PC-3 (cell line): Measurements from ENCODE around the gene SLC5A6. TPM values are rescaled to one million over a fixed set of nuclear protein-coding genes. Genes with fewer than 3 reads are reported as not detected.

ENCODE experiments used
- ATAC-seq: fragments of 200-7000 bp; cut with Tn5 transposase; 2 replicates; pipeline ENCODE4 v1.9.1; 2020; ENCODE audit warnings: mild to moderate bottlenecking, moderate library complexity
- BruUV-seq: library from RNA; stranded (reverse); fragments of 400-500 nt; replicated peaks from 2 replicates; lab custom pipeline; 2021; lab: Mats Ljungman, UMichigan
- CTCF ChIA-PET: fragments of 300-600 bp; sonication (Branson Sonifier 250); formaldehyde crosslinking; loops from one replicate; lab custom pipeline; 2022; ENCODE audit warnings: antibody characterized with exemption; lab: Charles Lee
- POLR2A ChIA-PET: fragments of 300-600 bp; sonication (Branson Sonifier 250); formaldehyde crosslinking; loops from one replicate; lab custom pipeline; 2022; ENCODE audit warnings: antibody characterized with exemption; ENCODE audit not compliant: unreplicated experiment; lab: Charles Lee
- DNase-seq: peaks from one replicate; pipeline ENCODE4 v3.0.0-alpha.2; 2015
- H2AFZ ChIP-seq: fragments of 300-600 bp; sonication (generic); 2 replicates; pipeline ENCODE4 v1.6.0; 2016; ENCODE audit warnings: antibody characterized with exemption, low read length
- H3F3A ChIP-seq: fragments of 300-600 bp; sonication (generic); one replicate; pipeline ENCODE4 v1.6.0; 2017; ENCODE audit warnings: antibody characterized with exemption, low read length, control low read depth, mild to moderate bottlenecking; ENCODE audit not compliant: unreplicated experiment
- H3K27ac ChIP-seq: fragments of 300-600 bp; sonication (generic); 2 replicates; pipeline ENCODE4 v1.5.1; 2016; ENCODE audit warnings: mild to moderate bottlenecking, low read length
- H3K27me3 ChIP-seq: fragments of 300-600 bp; sonication (generic); 2 replicates; pipeline ENCODE4 v1.6.1; 2016; ENCODE audit warnings: low read length, mixed read lengths
- H3K36me3 ChIP-seq: fragments of 300-600 bp; sonication (generic); 2 replicates; pipeline ENCODE4 v1.6.1; 2016; ENCODE audit warnings: low read depth, mixed run types, low read length, mixed read lengths
- H3K4me1 ChIP-seq: fragments of 300-600 bp; sonication (generic); 2 replicates; pipeline ENCODE4 v1.5.1; 2016; ENCODE audit warnings: low read length; ENCODE audit not compliant: insufficient read depth
- H3K4me2 ChIP-seq: fragments of 300-600 bp; sonication (generic); 2 replicates; pipeline ENCODE4 v1.6.0; 2016; ENCODE audit warnings: low read length
- H3K4me3 ChIP-seq: fragments of 300-600 bp; sonication (generic); 2 replicates; pipeline ENCODE4 v1.5.1; 2016; ENCODE audit warnings: mild to moderate bottlenecking, low read length, mixed read lengths
- H3K79me2 ChIP-seq: fragments of 300-600 bp; sonication (generic); 2 replicates; pipeline ENCODE4 v1.6.1; 2017; ENCODE audit warnings: low read length, mixed read lengths
- H3K9ac ChIP-seq: fragments of 300-600 bp; sonication (generic); 2 replicates; pipeline ENCODE4 v1.6.0; 2016; ENCODE audit warnings: mild to moderate bottlenecking, low read length
- H3K9me2 ChIP-seq: fragments of 300-600 bp; sonication (generic); replicated peaks from 2 replicates; pipeline ENCODE4 v1.6.1; 2016; ENCODE audit warnings: mixed run types, low read length, mixed read lengths
- H3K9me3 ChIP-seq: fragments of 300-600 bp; sonication (generic); 2 replicates; pipeline ENCODE4 v1.6.1; 2016; ENCODE audit warnings: low read length, mixed read lengths
- H4K20me1 ChIP-seq: fragments of 300-600 bp; sonication (generic); 2 replicates; pipeline ENCODE4 v1.6.1; 2016; ENCODE audit warnings: low read length, mixed read lengths
- EZH2 ChIP-seq: fragments of 300-600 bp; sonication (generic); IDR thresholded peaks from one replicate; pipeline ENCODE4 v1.6.1; 2017; ENCODE audit warnings: antibody characterized with exemption, mild to moderate bottlenecking, low read length; ENCODE audit not compliant: unreplicated experiment
- EZH2phosphoT487 ChIP-seq: fragments of 300-600 bp; sonication (generic); IDR thresholded peaks from 2 replicates; pipeline ENCODE4 v1.6.1; 2018; ENCODE audit warnings: mild to moderate bottlenecking, antibody characterized with exemption, low read length, borderline replicate concordance
- intact Hi-C: fragments of 100-400 bp; cut with micrococcal nuclease; formaldehyde crosslinking; loops from 2 replicates; pipeline ENCODE4 v1.9.0; 2023
- total RNA-seq: library from RNA; depleted of rRNA; stranded (reverse); fragments of >200 nt; gene quantifications from 2 replicates; pipeline ENCODE4 v1.2.3, GENCODE V29; 2014
- TF ChIP-seq, protein P1 (sequence below): fragments of 300-600 bp; sonication (generic); conservative IDR thresholded peaks from 2 replicates; pipeline ENCODE4 v1.5.1; 2017; ENCODE audit warnings: antibody characterized with exemption, low read depth, mild to moderate bottlenecking, low read length

Gene SLC5A6
- total RNA-seq, 1 experiment from 2014 or later: 48.1 TPM

DNA sequence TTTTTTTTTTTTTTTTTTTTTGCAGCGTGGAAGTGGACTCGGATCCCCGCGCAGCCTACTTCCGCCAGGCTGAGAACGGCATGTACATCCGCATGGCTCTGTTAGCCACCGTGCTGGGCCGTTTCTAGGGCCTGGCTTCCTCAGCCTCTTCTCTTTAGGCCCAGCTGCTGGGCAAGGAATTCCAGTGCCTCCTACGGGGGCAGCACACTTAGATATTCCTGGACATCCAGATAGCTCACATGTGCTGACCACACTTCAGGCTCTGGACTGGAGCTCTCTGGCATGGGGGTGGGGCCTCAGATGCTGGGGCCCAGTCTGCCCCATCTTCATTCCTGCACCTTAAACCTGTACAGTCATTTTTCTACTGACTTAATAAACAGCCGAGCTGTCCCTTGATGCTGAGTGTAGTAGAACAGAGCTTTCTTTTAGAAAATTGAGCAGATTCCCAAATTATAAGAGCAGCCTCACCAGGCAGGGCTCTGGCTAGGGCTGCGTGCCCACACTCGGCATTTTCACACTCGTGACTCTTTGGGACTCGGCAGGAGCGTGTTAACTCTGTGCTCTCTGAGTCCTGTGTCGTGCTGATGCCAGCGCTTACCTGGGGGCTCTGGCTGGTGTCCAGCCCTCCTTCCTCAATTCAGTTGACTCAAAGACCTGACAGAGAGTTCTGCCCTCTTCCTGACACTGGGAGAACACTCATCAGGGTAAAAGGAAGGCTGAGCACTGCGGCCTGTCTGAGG, 31.5 kb upstream of the SLC5A6 start:
- DNase-seq: no peak
- no peaks in the 10 kb centered on the region for H3K9me2 ChIP-seq
- CTCF ChIA-PET: no interaction called here
- H3K36me3 ChIP-seq: peaks cover 51% of the 10 kb centered on the region
- H3K9me3 ChIP-seq: no peaks in the 10 kb centered on the region
- H3K4me3 ChIP-seq: no peak overlapping the region
- H2AFZ ChIP-seq: no peak overlapping the region
- no peaks in the 10 kb centered on the region for H3K4me1 ChIP-seq
- no TSS peak for BruUV-seq
- no peaks in the 10 kb centered on the region for H3F3A ChIP-seq
- intact Hi-C loops: no loop called here
- no peak for ATAC-seq
- no peaks in the 10 kb centered on the region for H3K79me2 ChIP-seq
- no peak overlapping the region for H3K4me2 ChIP-seq
- H3K27ac ChIP-seq: no peak overlapping the region
- H3K27me3 ChIP-seq: no peaks in the 10 kb centered on the region
- H4K20me1 ChIP-seq: no peaks in the 10 kb centered on the region
- POLR2A ChIA-PET: no interaction called here
- no peak overlapping the region for H3K9ac ChIP-seq
- TF ChIP-seq EZH2: no peak
- TF ChIP-seq EZH2phosphoT487: no peak
- TF ChIP-seq, protein P1, sequence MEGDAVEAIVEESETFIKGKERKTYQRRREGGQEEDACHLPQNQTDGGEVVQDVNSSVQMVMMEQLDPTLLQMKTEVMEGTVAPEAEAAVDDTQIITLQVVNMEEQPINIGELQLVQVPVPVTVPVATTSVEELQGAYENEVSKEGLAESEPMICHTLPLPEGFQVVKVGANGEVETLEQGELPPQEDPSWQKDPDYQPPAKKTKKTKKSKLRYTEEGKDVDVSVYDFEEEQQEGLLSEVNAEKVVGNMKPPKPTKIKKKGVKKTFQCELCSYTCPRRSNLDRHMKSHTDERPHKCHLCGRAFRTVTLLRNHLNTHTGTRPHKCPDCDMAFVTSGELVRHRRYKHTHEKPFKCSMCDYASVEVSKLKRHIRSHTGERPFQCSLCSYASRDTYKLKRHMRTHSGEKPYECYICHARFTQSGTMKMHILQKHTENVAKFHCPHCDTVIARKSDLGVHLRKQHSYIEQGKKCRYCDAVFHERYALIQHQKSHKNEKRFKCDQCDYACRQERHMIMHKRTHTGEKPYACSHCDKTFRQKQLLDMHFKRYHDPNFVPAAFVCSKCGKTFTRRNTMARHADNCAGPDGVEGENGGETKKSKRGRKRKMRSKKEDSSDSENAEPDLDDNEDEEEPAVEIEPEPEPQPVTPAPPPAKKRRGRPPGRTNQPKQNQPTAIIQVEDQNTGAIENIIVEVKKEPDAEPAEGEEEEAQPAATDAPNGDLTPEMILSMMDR: no peak

DNA sequence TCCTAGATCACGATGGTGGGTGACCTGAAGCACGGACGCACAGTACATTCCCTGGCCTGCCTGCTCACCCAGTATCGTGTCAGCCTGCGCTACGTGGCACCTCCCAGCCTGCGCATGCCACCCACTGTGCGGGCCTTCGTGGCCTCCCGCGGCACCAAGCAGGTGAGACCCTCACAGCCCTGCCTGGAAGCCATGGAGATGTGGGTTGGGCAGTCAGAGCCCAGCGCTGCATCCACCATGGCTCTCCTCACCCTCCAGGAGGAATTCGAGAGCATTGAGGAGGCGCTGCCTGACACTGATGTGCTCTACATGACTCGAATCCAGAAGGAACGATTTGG, 30.5 kb upstream of the SLC5A6 start:
- ATAC-seq (no peak), DNase-seq (no peak)
- Histone ChIP-seq H3K36me3 (peaks cover 60% of the 10 kb centered on the region), H3K27me3 (no peaks in the 10 kb centered on the region), H3K4me1 (no peaks in the 10 kb centered on the region), H3K9me3 (no peaks in the 10 kb centered on the region), H3K9me2 (no peaks in the 10 kb centered on the region), H3K27ac (no peak overlapping the region), H3K4me3 (no peak overlapping the region), H4K20me1 (no peaks in the 10 kb centered on the region), H3K9ac (no peak overlapping the region), H3K4me2 (no peak overlapping the region), H3K79me2 (no peaks in the 10 kb centered on the region), H2AFZ (no peak overlapping the region), H3F3A (no peaks in the 10 kb centered on the region)
- no peak for TF ChIP-seq EZH2phosphoT487
- TF ChIP-seq, protein P1: no peak
- no peak for TF ChIP-seq EZH2
- intact Hi-C loops: no loop called here
- POLR2A ChIA-PET: no interaction called here
- CTCF ChIA-PET: no interaction called here
- no TSS peak for BruUV-seq
